ENCODE results near the gene MMP3.

Gene MMP3

GRCh38 chr11:102833731-102834130, 9.7 kb downstream of the MMP3 start:
- Histone ChIP-seq H3K4me2 (ENCODE audit: insufficient read depth, low read length) (no peak overlapping the region), H3K9me3 (ENCODE audit: insufficient read depth, low read length, severe bottlenecking) (no peaks in the 10 kb centered on the region), H3K79me2 (ENCODE audit: insufficient read depth, low read length) (no peaks in the 10 kb centered on the region), H3K27me3 (ENCODE audit: insufficient read depth, low read length, poor library complexity) (no peaks in the 10 kb centered on the region), H3K4me3 (ENCODE audit: low read depth in 1 of 2, low read length in 2 of 2) (no peak overlapping the region), H3K27ac (ENCODE audit: low read length) (no peak overlapping the region), H3K4me1 (ENCODE audit: insufficient read depth, low read length) (no peaks in the 10 kb centered on the region), H3K9ac (ENCODE audit: low read depth, low read length) (no peak overlapping the region), H3K36me3 (ENCODE audit: insufficient read depth, low read length) (no peaks in the 10 kb centered on the region), H4K20me1 (ENCODE audit: insufficient read depth, low read length) (no peaks in the 10 kb centered on the region), H2AFZ (ENCODE audit: low read depth, low read length) (no peak overlapping the region)
- ATAC-seq (ENCODE audit: insufficient read depth, low read depth) (no peak), DNase-seq (no peak)
- TF ChIP-seq EZH2 (IDR thresholded peaks at IDR 0.05; ENCODE audit: borderline replicate concordance, low read depth, low read length, severe bottlenecking) = no peak
- TF ChIP-seq CTCF (IDR thresholded peaks at IDR 0.05; ENCODE audit: borderline replicate concordance, extremely low read depth, low read length, poor library complexity, severe bottlenecking) = no peak

- Histone ChIP-seq H3K36me3 (ENCODE audit: insufficient read depth, low read length) (no peaks in the 10 kb centered on the region), H4K20me1 (ENCODE audit: insufficient read depth, low read length) (no peaks in the 10 kb centered on the region), H3K9me3 (ENCODE audit: insufficient read depth, low read length, severe bottlenecking) (no peaks in the 10 kb centered on the region), H3K79me2 (ENCODE audit: insufficient read depth, low read length) (no peaks in the 10 kb centered on the region), H3K4me3 (ENCODE audit: low read depth in 1 of 2, low read length in 2 of 2) (no peak overlapping the region), H3K4me1 (ENCODE audit: insufficient read depth, low read length) (no peaks in the 10 kb centered on the region), H2AFZ (ENCODE audit: low read depth, low read length) (no peak overlapping the region), H3K4me2 (ENCODE audit: insufficient read depth, low read length) (no peak overlapping the region), H3K27me3 (ENCODE audit: insufficient read depth, low read length, poor library complexity) (no peaks in the 10 kb centered on the region), H3K9ac (ENCODE audit: low read depth, low read length) (no peak overlapping the region), H3K27ac (ENCODE audit: low read length) (no peak overlapping the region)
- TF ChIP-seq EZH2 (IDR thresholded peaks at IDR 0.05; ENCODE audit: borderline replicate concordance, low read depth, low read length, severe bottlenecking) = no peak
- DNase-seq = no peak
- ATAC-seq (ENCODE audit: insufficient read depth, low read depth) = no peak
These were observed 10.8 kb downstream of the MMP3 start for GRCh38 chr11:102832612-102833011.

- TF ChIP-seq CTCF (IDR thresholded peaks at IDR 0.05; ENCODE audit: borderline replicate concordance, extremely low read depth, low read length, poor library complexity, severe bottlenecking) (no peak), EZH2 (IDR thresholded peaks at IDR 0.05; ENCODE audit: borderline replicate concordance, low read depth, low read length, severe bottlenecking) (no peak)
- no peaks in the 10 kb centered on the region for H3K4me1 ChIP-seq (ENCODE audit: insufficient read depth, low read length)
- DNase-seq (no peak), ATAC-seq (ENCODE audit: insufficient read depth, low read depth) (no peak)
- H3K79me2 ChIP-seq (ENCODE audit: insufficient read depth, low read length) = no peaks in the 10 kb centered on the region
- H4K20me1 ChIP-seq (ENCODE audit: insufficient read depth, low read length) = no peaks in the 10 kb centered on the region
- H3K27ac ChIP-seq (ENCODE audit: low read length) = no peak overlapping the region
- no peak overlapping the region for H3K4me3 ChIP-seq (ENCODE audit: low read depth in 1 of 2, low read length in 2 of 2)
- no peaks in the 10 kb centered on the region for H3K36me3 ChIP-seq (ENCODE audit: insufficient read depth, low read length)
- H3K9me3 ChIP-seq (ENCODE audit: insufficient read depth, low read length, severe bottlenecking) = no peaks in the 10 kb centered on the region
- no peak overlapping the region for H2AFZ ChIP-seq (ENCODE audit: low read depth, low read length)
- H3K27me3 ChIP-seq (ENCODE audit: insufficient read depth, low read length, poor library complexity) = no peaks in the 10 kb centered on the region
- H3K9ac ChIP-seq (ENCODE audit: low read depth, low read length) = no peak overlapping the region
- H3K4me2 ChIP-seq (ENCODE audit: insufficient read depth, low read length) = no peak overlapping the region
These were observed 11.6 kb downstream of the MMP3 start for GRCh38 chr11:102831489-102832440.

DNA sequence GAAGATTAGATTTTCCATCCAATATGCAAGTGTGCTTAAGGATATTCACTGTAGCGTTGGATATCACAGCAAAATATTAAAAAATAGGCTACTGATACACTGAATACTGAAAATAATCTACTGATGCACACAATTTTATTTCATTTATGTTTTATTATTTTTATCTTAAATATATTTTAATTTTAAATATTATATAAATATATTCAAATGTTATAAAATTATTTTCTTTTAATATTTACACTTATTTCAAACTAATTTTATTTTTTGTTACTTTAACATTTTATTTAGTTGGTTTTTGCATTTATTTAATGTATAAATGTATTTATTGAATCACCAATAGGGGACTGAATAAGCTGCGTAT, 12.3 kb downstream of the MMP3 start:
- Histone ChIP-seq H3K4me3 (ENCODE audit: low read depth in 1 of 2, low read length in 2 of 2) (no peak overlapping the region), H3K4me2 (ENCODE audit: insufficient read depth, low read length) (no peak overlapping the region), H3K9ac (ENCODE audit: low read depth, low read length) (no peak overlapping the region), H4K20me1 (ENCODE audit: insufficient read depth, low read length) (no peaks in the 10 kb centered on the region), H2AFZ (ENCODE audit: low read depth, low read length) (no peak overlapping the region), H3K4me1 (ENCODE audit: insufficient read depth, low read length) (no peaks in the 10 kb centered on the region), H3K9me3 (ENCODE audit: insufficient read depth, low read length, severe bottlenecking) (no peaks in the 10 kb centered on the region), H3K27me3 (ENCODE audit: insufficient read depth, low read length, poor library complexity) (no peaks in the 10 kb centered on the region), H3K79me2 (ENCODE audit: insufficient read depth, low read length) (no peaks in the 10 kb centered on the region), H3K27ac (ENCODE audit: low read length) (no peak overlapping the region), H3K36me3 (ENCODE audit: insufficient read depth, low read length) (no peaks in the 10 kb centered on the region)
- TF ChIP-seq CTCF (IDR thresholded peaks at IDR 0.05; ENCODE audit: borderline replicate concordance, extremely low read depth, low read length, poor library complexity, severe bottlenecking) = no peak
- no peak for TF ChIP-seq EZH2 (IDR thresholded peaks at IDR 0.05; ENCODE audit: borderline replicate concordance, low read depth, low read length, severe bottlenecking)
- DNase-seq = no peak
- no peak for ATAC-seq (ENCODE audit: insufficient read depth, low read depth)

Measured in DND-41 (cell line).